Liver (tissue), 9 donors: ENCODE data around the gene TRMT5. TPM values are rescaled to one million over a fixed set of nuclear protein-coding genes. Genes with fewer than 3 reads are reported as not detected.

Source experiments
- DNase-seq: peaks from one replicate; pipeline ENCODE4 v3.0.0-alpha.2; 2017; ENCODE audit warnings: low spot score
- H3K27ac ChIP-seq, 2 donors: one replicate each; pipeline ENCODE4 v1.7.0; 2013; ENCODE audit warnings: inconsistent platforms in 2 of 2, low read length in 2 of 2, control low read depth in 1 of 2, low read depth in 1 of 2, mild to moderate bottlenecking in 1 of 2
- H3K27me3 ChIP-seq, 4 donors: one replicate each; pipeline versions ENCODE4 v1.6.1 to v1.7.0; 2013; ENCODE audit warnings: low read length in 3 of 4, inconsistent platforms in 1 of 4, mild to moderate bottlenecking in 1 of 4, moderate library complexity in 1 of 4; ENCODE audit not compliant: control insufficient read depth in 4 of 4, insufficient read depth in 4 of 4
- H3K36me3 ChIP-seq, 4 donors: one replicate each; pipeline versions ENCODE4 v1.6.1 to v1.7.0; 2013; ENCODE audit warnings: low read length in 3 of 4, mild to moderate bottlenecking in 3 of 4, low read depth in 1 of 4, moderate library complexity in 1 of 4; ENCODE audit not compliant: control insufficient read depth in 4 of 4, insufficient read depth in 3 of 4
- H3K4me1 ChIP-seq, 4 donors: one replicate each; pipeline versions ENCODE4 v1.6.1 to v1.7.0; 2013; ENCODE audit warnings: low read length in 3 of 4, mild to moderate bottlenecking in 3 of 4, moderate library complexity in 1 of 4; ENCODE audit not compliant: control insufficient read depth in 4 of 4, insufficient read depth in 4 of 4
- H3K4me3 ChIP-seq, 3 donors: one replicate each; pipeline versions ENCODE4 v1.6.1 to v1.7.0; 2013; ENCODE audit warnings: low read length in 3 of 3, control low read depth in 1 of 3, low read depth in 1 of 3, mild to moderate bottlenecking in 1 of 3
- H3K9ac ChIP-seq, 2 donors: one replicate each; pipeline ENCODE4 v1.7.0; 2013; ENCODE audit warnings: low read length in 2 of 2, mild to moderate bottlenecking in 2 of 2, moderate library complexity in 2 of 2, control low read depth in 1 of 2, low read depth in 1 of 2
- H3K9me3 ChIP-seq, 4 donors: one replicate each; pipeline versions ENCODE4 v1.6.1 to v1.7.0; 2013; ENCODE audit warnings: low read length in 3 of 4; ENCODE audit not compliant: control insufficient read depth in 4 of 4
- EGR1 ChIP-seq, 2 donors: IDR thresholded peaks; 2 replicates each; pipeline ENCODE4 v1.6.1; 2016 to 2018; ENCODE audit warnings: antibody characterized with exemption in 2 of 2, low read depth in 2 of 2
- FOXA1 ChIP-seq: IDR thresholded peaks from 2 replicates; pipeline ENCODE4 v1.6.1; 2016; ENCODE audit warnings: antibody characterized with exemption
- FOXA2 ChIP-seq: IDR thresholded peaks from 2 replicates; pipeline ENCODE4 v1.6.1; 2016; ENCODE audit warnings: antibody characterized with exemption
- GABPA ChIP-seq, 2 donors: IDR thresholded peaks in 1 of 2; conservative IDR thresholded peaks in 1 of 2; 2 replicates each; pipeline ENCODE4 v1.6.1; 2016; ENCODE audit warnings: antibody characterized with exemption in 2 of 2, mild to moderate bottlenecking in 1 of 2, moderate library complexity in 1 of 2
- HNF4G ChIP-seq: IDR thresholded peaks from 2 replicates; pipeline ENCODE4 v1.6.1; 2016; ENCODE audit warnings: antibody characterized with exemption
- MAX ChIP-seq: IDR thresholded peaks from 2 replicates; pipeline ENCODE4 v1.6.1; 2016; ENCODE audit warnings: antibody characterized with exemption
- RAD21 ChIP-seq, 2 donors: IDR thresholded peaks; 2 replicates each; pipeline ENCODE4 v1.6.1; 2016; ENCODE audit warnings: antibody characterized with exemption in 2 of 2, mild to moderate bottlenecking in 2 of 2
- RXRA ChIP-seq, 2 donors: IDR thresholded peaks; 2 replicates each; pipeline ENCODE4 v1.6.1; 2017 to 2018; ENCODE audit warnings: antibody characterized with exemption in 2 of 2, mild to moderate bottlenecking in 1 of 2
- SP1 ChIP-seq: IDR thresholded peaks from 2 replicates; pipeline ENCODE4 v1.6.1; 2018; ENCODE audit warnings: antibody characterized with exemption, mild to moderate bottlenecking
- TAF1 ChIP-seq: conservative IDR thresholded peaks from 2 replicates; pipeline ENCODE4 v1.6.1; 2016; ENCODE audit warnings: antibody characterized with exemption, mild to moderate bottlenecking
- whole genome bisulfite sequencing: extraction: QIAGEN DNeasy Blood & Tissue Kit; methylation state at CpG from one replicate; pipeline ENCODE4 v1.1.7; 2013; 5-methylcytosine and 5-hydroxymethylcytosine counted together
- polyA plus RNA-seq, 2 donors: library from polyadenylated mRNA; stranded (reverse) in 1 of 2; unstranded in 1 of 2; fragments of 200-250 nt in 1 of 2; fragments of >200 nt in 1 of 2; fragmentation: Nextera tagmentation in 1 of 2; extraction: Ambion mirVana in 1 of 2; gene quantifications; one replicate each; pipeline versions ENCODE4 v1.2.1 to v1.2.3, GENCODE V29; 2013 to 2015
- total RNA-seq, 2 donors: library from RNA; depleted of rRNA; stranded (reverse); fragments of >200 nt; gene quantifications; one replicate each; pipeline ENCODE4 v1.2.3, GENCODE V29; 2014
- TF ChIP-seq, protein P1 (sequence below): IDR thresholded peaks from 2 replicates; pipeline ENCODE4 v1.6.1; 2016; ENCODE audit warnings: antibody characterized with exemption
- TF ChIP-seq, protein P2 (sequence below): IDR thresholded peaks from 2 replicates; pipeline ENCODE4 v1.6.1; 2016; ENCODE audit warnings: antibody characterized with exemption, mild to moderate bottlenecking
- TF ChIP-seq, protein P3 (sequence below): fragments of 150-350 bp; IDR thresholded peaks from 2 replicates; pipeline ENCODE4 v1.5.1; 2017; ENCODE audit warnings: improper control_type of control experiment, low read depth, low read length; ENCODE audit not compliant: missing input control
- donor health status: healthy.
- donor health status: healthy.
- donor health status: healthy.
- donor health status: healthy.
- donor health status: healthy.

TRMT5 gene
- total and polyA plus RNA-seq, 4 donors, result 2.6 to 6.3 (median 4.3) TPM

DNA sequence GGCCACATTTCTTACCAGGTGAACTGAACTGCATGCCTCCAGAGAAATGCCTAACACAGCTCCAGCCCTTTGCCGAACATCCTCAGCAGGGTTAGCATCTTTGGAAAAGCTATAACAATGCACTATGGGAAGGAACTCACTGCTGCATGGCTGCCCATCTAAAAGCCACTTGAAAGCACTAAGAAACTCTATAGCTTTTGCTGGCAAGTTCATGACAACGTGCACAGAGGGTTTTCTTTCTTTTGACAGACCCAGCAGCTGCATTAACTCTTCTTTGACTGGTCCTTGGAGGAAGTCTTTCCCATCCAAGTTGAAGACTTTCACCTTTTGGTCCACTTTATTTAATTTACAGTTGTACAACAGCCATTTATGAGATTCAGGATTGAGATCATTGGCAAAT lies 5.3 kb downstream of the TRMT5 start:
- Histone ChIP-seq H3K27ac (no peak overlapping the region), H3K4me3 (no peak overlapping the region), H3K9me3 (no peaks in the 10 kb centered on the region), H3K36me3 (peaks cover 0 to 12% (median 7%) of the 10 kb centered on the region in 4 donors), H3K4me1 (peaks cover 2 to 9% (median 6%) of the 10 kb centered on the region in 4 donors), H3K9ac (no peak overlapping the region), H3K27me3 (no peaks in the 10 kb centered on the region)
- DNase-seq, result no peak
- 68% methylated on average over 2 of the region's 2 CpGs for WGBS
- TF ChIP-seq, protein P1, sequence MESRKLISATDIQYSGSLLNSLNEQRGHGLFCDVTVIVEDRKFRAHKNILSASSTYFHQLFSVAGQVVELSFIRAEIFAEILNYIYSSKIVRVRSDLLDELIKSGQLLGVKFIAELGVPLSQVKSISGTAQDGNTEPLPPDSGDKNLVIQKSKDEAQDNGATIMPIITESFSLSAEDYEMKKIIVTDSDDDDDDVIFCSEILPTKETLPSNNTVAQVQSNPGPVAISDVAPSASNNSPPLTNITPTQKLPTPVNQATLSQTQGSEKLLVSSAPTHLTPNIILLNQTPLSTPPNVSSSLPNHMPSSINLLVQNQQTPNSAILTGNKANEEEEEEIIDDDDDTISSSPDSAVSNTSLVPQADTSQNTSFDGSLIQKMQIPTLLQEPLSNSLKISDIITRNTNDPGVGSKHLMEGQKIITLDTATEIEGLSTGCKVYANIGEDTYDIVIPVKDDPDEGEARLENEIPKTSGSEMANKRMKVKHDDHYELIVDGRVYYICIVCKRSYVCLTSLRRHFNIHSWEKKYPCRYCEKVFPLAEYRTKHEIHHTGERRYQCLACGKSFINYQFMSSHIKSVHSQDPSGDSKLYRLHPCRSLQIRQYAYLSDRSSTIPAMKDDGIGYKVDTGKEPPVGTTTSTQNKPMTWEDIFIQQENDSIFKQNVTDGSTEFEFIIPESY, result no peak
- TF ChIP-seq FOXA1 (no peak), GABPA (IDR thresholded peaks at IDR 0.05 in 1 of 2, conservative IDR thresholded peaks at IDR 0.05 in 1 of 2) (no peak), RAD21 (IDR thresholded peaks at IDR 0.05) (no peak), FOXA2 (no peak), EGR1 (IDR thresholded peaks at IDR 0.05; ENCODE audit: low read depth in 2 of 2) (no peak), MAX (no peak), HNF4G (no peak), TAF1 (no peak), RXRA (IDR thresholded peaks at IDR 0.05) (no peak), SP1 (no peak)
- TF ChIP-seq, protein P2, sequence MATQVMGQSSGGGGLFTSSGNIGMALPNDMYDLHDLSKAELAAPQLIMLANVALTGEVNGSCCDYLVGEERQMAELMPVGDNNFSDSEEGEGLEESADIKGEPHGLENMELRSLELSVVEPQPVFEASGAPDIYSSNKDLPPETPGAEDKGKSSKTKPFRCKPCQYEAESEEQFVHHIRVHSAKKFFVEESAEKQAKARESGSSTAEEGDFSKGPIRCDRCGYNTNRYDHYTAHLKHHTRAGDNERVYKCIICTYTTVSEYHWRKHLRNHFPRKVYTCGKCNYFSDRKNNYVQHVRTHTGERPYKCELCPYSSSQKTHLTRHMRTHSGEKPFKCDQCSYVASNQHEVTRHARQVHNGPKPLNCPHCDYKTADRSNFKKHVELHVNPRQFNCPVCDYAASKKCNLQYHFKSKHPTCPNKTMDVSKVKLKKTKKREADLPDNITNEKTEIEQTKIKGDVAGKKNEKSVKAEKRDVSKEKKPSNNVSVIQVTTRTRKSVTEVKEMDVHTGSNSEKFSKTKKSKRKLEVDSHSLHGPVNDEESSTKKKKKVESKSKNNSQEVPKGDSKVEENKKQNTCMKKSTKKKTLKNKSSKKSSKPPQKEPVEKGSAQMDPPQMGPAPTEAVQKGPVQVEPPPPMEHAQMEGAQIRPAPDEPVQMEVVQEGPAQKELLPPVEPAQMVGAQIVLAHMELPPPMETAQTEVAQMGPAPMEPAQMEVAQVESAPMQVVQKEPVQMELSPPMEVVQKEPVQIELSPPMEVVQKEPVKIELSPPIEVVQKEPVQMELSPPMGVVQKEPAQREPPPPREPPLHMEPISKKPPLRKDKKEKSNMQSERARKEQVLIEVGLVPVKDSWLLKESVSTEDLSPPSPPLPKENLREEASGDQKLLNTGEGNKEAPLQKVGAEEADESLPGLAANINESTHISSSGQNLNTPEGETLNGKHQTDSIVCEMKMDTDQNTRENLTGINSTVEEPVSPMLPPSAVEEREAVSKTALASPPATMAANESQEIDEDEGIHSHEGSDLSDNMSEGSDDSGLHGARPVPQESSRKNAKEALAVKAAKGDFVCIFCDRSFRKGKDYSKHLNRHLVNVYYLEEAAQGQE, result no peak
- TF ChIP-seq, protein P3, sequence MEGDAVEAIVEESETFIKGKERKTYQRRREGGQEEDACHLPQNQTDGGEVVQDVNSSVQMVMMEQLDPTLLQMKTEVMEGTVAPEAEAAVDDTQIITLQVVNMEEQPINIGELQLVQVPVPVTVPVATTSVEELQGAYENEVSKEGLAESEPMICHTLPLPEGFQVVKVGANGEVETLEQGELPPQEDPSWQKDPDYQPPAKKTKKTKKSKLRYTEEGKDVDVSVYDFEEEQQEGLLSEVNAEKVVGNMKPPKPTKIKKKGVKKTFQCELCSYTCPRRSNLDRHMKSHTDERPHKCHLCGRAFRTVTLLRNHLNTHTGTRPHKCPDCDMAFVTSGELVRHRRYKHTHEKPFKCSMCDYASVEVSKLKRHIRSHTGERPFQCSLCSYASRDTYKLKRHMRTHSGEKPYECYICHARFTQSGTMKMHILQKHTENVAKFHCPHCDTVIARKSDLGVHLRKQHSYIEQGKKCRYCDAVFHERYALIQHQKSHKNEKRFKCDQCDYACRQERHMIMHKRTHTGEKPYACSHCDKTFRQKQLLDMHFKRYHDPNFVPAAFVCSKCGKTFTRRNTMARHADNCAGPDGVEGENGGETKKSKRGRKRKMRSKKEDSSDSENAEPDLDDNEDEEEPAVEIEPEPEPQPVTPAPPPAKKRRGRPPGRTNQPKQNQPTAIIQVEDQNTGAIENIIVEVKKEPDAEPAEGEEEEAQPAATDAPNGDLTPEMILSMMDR, result no peak

DNA sequence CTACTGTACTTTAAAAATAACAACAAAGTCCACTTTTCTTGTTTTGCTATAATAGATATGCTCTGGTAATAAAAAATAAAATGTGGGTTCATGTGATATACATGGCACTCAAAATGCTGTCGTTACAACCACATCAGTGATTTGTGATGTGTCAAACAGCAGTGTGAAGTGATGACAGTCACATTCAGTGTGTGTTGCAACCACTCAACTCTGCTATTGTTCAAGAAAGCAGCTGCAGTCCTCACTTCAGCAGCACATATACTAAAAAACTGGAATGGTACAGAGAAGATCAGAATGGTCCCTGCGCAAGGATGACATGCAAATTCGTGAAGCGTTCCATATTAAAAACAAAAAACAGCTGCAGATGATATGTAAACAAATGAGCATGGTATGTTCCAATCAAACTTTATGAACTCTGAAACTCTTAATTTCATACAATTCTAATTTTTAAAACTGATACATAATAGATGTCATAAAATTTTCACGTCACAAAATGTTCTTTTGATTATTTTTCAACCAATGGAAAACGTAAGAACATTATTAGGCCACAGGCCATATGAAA lies 6.7 kb downstream of the TRMT5 start:
- no peak for DNase-seq
- no peak overlapping the region for H3K9ac ChIP-seq
- H3K27me3 ChIP-seq, result no peaks in the 10 kb centered on the region
- no peak overlapping the region for H3K27ac ChIP-seq
- TF ChIP-seq, protein P3, result no peak
- TF ChIP-seq RXRA (IDR thresholded peaks at IDR 0.05), result no peak
- H3K4me3 ChIP-seq, result no peak overlapping the region
- no peaks in the 10 kb centered on the region for H3K9me3 ChIP-seq
- H3K36me3 ChIP-seq, result peaks cover 0 to 12% (median 7%) of the 10 kb centered on the region in 4 donors
- WGBS, result 95% methylated on average over 6 of the region's 6 CpGs
- H3K4me1 ChIP-seq, result no peaks in the 10 kb centered on the region
